Measurements from ENCODE around the gene RGMA.

The RGMA gene, protein sequence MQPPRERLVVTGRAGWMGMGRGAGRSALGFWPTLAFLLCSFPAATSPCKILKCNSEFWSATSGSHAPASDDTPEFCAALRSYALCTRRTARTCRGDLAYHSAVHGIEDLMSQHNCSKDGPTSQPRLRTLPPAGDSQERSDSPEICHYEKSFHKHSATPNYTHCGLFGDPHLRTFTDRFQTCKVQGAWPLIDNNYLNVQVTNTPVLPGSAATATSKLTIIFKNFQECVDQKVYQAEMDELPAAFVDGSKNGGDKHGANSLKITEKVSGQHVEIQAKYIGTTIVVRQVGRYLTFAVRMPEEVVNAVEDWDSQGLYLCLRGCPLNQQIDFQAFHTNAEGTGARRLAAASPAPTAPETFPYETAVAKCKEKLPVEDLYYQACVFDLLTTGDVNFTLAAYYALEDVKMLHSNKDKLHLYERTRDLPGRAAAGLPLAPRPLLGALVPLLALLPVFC

DNA sequence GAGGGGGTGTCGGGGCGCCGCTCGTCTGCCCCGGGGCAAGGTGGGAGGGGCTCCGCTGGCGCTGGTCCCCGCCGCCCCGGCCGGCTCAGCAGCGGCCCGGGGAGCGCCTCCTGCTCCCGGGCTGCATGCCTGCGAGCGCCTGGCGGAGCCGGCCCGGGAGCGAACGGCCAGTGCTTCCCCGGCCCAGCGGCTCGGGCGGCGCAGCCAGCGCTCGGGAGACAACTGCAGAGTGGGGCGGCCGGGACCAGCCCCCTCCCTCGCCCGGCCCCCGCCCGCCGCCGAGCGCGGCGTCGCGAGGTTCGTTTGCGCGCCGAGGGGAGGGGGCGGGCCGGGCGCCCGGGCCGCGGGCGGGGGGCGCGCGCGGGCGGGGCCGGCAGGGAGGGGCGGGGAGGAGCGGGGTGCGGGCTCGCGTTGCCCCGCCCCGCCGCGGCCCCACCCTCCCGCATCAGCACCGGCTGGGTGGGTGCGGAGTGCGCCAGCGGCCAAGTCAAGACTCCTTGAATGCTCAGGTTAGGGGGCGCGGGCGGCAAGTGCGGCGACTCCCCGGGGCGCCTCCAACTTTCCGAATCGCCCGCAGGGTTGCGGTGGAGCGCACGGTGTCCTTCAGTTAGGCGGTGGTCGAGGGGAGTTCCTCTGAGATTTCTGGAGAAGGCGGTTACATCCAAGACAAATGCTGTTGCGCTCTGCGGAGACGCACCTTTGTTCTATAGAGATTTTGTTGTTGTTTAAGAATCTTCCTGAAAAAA is at the start of gene RGMA:
Gene RGMA, minus strand, starts transcription at position 231 of the 746 bp plus-strand sequence. CDS start 279 bp downstream, outside the sequence.
- DNase-seq: no peak

DNA sequence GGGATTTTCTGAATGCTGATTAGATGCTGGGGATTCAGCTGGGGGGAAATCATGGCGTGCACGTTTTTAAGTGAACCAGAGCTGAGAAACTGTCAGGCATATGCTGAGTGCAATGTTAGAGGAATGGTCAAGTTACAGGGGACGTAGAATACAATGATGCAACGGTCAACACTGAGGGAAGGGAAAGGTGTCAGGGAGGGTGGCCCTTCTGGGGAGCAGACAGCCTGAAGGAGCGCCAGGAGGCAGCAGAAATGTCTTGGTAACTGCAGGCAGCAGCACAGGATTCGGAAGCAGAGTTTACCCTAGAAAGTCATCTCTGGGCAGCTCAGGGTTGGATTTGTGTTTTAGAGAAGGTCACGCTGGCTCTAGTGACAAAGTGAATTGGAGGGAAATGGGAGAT is 47.6 kb upstream of the RGMA start:
- no peak for DNase-seq

DNA sequence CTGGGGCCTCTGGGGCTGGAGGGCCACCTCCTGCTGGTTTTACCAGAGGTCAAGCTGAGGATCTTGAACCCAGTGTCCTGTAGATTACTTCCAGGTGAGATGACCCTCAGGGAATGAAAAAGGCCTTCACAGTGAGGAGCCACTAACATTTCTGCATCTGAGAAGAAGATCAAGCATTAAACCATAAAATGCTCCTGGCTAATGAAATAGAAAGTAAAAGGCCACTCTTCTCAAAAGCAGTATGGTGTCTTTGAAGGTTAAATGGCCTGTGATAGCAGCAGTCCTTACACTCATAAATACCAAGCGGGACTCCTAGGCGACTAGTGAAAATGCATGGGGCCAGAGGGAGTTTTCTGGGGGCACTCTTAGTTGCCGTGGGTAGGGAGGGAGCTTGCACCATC is 47.0 kb upstream of the RGMA start:
- no peak for DNase-seq

DNA sequence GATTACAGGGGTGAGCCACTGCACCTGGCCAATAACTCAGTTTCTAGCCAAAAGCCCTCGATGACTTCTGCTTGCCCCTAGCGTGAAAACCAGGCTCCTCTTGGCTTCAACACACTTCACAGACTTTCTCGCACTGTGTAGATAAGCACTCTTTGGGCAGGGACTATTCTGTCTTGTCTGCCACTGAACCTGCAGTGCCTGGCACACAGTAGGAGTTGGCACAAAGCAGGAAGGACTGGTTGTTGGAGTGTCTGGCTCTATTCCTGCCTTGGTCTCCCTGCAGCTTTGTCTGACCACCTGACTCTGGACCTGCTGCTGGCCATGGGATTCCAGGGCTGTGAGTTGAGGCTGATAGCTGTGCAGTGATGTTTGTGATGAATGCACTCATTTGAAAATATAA is 46.4 kb upstream of the RGMA start:
- no peak for DNase-seq

DNA sequence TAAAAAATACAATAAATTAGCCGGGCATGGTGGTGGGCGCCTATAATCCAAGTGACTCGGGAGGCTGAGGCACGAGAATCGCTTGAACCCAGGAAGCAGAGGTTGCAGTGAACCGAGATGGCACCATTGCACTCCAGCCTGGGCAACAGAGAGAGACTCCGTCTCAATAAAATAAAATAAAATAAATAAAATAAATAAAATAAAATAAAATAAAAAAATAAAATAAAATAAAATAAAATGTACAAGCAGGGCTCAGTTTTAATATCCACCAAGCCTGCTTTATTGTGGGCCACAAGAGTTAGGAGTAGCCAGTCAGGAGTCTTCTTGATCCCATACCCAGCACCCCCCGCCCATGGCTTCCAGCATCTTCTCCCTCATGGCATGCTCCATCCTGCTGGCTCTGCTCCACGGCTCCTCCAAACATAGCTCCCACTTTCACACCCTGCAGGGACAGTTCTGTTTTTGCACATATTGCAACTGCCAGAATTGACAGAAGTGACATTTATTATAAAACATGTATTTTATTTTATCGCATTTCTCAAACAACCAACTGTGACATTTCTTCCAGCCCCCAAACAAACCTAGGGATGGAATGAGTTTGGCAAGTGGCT is 42.6 kb upstream of the RGMA start:
- DNase-seq: no peak

DNA sequence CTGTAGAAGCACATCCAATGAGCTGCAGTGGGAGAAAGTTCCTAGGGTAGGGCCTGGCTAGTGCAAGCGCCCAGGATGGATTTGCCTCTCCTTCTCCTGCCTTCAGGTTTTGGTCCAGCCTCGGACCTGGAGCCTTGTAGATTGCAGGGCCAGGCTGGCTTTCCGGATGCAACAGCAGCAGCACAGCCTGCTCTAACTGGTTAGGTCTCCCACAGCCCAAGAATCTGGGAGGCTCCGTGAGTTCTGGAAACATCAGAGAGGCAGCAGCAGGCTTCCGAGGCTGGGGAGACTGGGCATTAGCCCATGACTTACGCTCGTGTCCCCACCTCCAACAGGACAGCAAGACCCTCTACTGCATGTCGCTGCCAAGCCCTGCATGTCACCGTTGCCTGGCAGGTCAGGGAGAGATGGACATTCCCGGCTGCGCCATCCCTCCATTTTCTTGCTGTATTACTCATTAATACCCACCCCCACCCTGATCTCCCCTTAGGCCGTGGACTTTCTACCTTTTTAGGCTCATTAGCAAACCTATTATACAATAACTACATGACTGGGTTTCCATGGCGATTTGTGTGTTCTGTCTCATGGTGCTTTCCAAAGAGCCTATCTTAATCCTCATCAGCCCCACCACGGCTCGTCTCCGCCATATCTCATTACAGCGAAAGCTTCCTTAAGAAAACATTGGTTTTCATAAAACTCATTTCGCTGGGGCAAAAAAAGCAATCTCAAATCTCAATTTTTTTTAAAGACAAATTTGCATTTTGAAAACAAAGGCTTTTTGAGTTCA is 40.9 kb upstream of the RGMA start:
- DNase-seq: no peak

DNA sequence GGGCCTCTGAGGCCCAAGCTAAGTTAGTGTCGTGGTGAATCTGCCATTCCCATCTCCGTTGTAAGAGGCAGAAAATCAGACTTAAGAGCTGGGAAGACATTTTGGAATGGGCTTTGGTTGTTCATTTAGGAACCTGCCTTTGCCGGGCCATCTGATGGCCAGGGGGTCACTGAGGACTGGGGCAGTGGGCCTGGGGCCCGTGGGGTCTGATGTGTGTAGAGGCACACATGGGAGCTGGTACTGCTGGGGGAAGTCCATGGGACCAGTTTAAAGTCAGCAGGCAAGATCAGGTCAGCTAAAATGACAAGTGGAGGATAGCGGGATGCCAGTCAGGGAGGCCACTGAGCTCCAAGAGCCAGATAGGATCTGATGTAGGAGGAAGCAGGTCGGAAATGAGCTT is 38.3 kb upstream of the RGMA start:
- DNase-seq: no peak

DNA sequence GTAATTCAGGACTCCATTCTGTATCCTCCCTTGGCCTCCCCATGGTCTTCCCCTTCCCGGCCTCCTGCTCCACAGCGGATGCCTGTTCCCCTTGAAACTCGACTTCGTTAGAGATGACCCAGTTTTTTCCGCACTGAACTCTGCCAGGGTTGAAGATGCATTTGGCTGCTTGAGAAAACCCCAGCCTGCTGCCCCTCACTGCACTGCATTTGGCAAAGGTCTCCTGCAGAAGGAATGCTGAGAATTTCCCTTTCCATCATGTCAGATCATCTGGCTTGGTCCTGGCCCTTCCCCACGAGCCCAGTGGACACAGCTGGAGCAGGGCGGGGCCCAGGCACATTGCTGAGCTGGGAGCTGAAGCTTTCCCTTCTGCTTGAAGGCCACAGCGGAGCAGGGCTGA is 37.6 kb upstream of the RGMA start:
- no peak for DNase-seq

DNA sequence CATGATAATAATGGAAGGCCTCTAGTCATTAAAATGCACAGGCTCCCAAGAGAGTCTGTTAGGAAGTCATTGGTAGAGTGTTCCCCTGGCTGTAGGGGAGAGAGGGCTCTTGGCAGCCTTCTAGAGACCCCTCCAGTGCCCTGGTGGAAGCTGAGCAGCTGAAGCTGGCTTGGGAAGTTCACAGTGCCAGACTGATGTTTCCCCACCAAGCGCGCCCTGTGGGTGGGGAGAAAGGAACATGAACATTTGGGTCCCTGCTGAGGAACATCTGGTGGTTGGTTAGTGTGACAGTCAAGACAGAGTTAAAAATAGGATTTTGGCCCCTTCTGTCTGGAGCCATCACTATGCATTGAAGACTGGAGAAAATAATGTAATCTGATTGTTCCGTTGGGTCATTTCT is 37.1 kb upstream of the RGMA start:
- DNase-seq: no peak

DNA sequence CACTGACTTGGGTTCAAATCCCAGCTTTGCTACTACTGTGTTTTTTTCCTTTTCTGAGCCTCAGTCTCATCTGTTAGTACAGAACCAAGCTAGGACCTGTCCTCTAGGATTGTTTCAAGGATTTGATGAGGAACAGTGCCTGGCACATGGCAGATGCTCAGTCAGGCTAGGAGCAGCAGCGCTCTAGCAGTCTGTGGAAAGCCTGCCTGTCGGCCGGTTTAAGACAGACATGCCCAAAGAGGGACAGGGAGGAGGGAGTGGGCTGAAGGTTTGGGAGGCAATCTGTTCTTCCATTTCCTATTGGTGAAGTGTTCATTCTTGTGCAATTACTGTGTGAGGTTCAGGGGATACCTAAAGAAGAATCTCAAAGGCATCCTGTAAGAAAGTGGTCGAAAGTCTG is 35.1 kb upstream of the RGMA start:
- DNase-seq: no peak

DNA sequence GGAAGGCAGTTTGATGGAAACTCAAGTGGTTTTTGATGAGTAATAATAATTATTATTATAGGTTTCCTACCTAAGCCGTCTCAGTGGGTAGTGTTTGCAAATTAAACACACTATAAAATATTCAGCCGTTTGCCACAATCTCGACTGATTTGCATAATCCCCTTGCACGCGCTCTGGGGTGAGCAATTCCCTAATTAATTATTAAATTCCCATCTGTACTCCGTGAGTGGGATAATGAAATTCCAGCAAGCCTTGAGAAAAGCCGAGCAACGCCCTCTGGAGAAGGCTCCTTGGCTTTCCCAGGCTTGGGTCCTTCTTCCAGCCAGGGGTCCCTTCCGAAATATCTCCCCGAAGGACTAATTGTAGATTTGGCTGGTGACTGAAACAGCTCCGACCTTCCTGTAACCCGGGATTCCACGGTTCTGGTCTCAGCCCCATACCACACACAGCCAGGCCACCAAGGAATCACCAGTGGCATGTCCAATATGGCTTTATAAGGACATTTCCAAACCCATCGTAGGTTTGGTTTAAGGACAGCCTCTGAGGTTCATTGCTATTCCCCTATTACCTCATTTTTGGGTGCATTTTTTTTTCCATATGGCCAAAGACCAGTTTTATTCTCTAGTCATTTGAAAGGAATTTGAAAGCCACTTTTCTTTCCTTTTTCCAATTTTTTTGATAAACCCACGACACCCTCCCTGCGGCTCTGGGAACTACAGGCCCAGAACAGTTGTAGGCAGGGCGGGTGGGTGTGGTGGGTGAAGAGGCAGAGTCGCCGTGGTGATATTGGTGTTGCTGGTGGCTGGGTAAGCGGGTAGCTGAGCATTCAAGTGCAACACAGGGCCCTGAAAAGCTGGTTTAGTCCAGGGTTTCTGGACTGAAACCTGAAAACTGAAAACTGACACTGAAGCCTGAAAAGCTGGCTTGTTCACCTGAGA is 33.2 kb upstream of the RGMA start:
- DNase-seq: no peak

DNA sequence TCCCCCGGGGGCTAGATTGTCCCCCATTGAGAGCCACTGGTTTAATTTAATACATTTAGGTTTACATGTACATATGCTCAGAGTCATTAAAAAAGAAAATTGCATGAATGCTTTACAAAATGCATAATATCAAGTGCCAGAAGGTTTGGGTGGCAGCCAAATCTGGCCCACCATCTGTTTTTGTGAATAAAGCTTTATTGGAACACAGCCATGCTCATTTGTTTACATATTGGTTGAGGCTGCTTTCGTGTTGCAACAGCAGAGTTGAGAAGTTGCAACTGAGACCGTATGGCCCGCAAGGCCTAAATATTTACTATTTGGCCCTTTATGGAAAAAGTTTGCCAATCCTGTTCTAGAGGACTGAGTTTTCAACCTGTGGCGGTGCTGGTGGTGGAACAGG is 32.1 kb upstream of the RGMA start:
- DNase-seq: no peak

DNA sequence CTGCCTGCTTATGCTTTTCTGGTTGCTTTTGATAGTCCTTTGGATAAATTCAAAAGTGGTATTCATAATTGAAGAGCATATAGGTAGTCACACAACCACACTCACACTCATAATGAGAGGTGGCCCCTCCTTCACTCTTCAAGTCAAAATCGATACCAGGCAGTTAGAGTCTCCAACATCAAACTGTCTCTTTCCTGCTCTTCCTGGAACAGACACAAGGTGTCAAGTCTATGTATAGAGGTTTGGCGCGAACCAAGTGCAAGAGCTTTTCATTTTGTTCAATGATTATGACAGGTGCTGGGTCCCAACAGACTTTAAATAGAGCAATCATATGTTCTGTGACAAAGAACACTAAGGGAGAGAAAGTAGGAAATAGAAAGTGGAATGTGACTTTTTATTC is 29.9 kb upstream of the RGMA start:
- DNase-seq: no peak

DNA sequence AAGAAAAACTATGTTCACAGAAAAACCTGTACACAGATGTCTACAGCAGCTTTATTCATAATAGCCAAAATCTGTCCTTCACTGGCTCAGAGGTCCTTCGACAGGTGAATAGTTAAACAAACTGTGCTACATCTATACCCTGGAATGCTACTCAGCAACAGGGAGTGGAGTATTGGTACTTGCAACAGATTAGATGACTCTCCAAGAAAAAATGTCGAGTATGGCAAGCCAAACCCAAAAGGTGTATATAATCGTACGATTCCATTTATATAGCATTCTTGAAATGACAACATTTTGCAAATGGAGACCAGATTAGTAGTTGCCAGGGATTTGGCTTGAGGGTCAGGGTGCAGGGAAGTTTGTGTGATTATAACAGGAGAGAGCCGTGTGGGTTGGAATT is 22.4 kb upstream of the RGMA start:
- no peak for DNase-seq

DNA sequence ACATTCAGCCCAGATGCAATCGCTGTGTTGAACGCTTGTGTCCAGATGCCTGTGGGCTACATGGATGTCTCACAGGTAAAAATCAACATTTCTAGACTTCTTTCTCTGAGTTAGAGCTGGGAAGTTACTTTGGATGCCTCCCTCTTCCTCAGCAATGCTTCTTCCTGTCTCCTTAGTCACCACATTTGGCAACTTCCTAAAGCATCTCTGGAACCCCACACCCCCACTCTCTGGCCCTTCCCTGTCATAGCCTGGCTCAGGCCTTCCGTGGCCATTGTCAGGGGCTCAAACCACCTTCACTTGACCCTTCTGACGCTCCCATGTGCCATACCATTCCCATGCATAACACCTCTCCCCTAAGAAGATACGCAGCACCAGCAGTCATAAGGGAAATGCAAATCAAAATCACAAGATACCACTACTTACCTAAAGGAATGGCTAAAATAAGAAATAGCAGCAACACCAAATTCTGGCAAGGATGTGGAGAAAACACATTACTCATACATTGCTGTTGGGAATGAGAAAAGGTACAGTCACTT is 21.6 kb upstream of the RGMA start:
- DNase-seq: no peak

DNA sequence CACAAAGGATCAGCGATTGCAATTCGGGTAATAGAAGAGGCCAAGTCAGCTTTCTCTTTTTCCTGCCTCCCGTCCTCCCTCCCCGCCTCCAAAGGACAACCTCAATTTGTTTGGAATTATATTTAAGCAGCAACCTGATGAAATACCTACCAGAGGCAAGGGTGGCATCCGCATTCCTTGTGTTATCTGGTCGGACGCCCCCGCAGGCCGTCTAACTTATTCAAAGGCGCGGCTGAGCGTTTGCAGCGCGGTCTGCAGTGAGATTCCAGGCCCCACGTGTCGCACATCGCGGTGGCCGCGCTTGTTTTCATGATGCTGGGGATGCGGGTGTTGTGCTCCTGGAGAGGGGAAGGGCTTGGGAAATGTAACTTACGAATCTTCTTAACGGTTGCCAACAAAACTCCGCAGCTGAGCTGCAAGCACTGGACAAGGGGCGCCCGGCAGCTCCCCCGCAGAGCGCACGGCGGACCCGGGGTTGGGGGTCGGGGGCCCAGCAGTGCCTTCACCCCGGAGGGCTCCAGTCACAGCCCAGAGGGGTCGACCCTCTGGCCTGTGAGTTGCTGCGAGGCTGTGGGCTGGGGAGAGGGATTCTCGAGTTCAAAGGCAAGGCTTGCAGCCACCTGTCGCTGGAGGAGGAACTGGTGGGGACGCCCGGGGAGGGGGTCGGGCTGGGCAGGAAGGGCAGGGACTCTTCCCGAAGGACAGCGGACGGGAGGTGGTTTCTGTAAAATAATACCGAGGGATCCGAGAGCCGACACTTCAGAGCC is 20.5 kb upstream of the RGMA start:
- DNase-seq: no peak

DNA sequence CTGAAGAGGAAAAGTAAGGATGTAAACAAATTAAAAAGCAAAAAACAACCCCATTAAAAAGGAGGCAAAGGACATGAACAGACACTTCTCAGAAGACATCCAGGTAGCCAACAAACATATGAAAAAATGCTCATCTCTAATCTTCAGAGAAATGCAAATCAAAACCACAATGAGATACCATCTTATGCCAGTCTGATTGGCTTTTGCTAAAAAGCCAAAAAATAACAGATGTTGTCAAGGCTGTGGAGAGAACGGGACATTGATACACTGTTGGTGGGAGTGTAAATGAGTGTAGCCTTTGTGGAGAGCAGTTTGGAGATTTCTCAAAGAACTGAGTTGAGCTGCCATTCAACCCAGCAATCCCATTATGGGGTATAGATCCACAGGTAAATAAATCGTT is 18.6 kb upstream of the RGMA start:
- DNase-seq: no peak

DNA sequence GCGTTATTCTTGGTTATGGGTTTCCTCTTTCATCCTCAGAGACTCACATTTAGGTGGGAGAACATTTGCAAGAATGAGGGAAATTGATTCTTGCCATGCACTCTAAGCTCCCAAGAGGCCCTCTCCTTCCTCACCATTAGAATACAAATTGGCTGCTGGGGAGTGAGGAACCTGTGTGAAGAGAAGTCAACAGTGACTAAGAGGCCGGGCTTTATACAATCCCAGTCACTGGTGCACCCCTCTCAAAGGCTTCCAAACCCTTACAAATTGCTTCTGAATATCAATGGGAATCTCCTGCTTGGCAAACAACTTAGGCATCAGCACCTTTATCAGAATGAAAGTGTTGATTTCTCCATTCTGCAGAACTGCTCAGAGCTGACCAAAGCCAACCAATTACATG is 16.5 kb upstream of the RGMA start:
- no peak for DNase-seq

DNA sequence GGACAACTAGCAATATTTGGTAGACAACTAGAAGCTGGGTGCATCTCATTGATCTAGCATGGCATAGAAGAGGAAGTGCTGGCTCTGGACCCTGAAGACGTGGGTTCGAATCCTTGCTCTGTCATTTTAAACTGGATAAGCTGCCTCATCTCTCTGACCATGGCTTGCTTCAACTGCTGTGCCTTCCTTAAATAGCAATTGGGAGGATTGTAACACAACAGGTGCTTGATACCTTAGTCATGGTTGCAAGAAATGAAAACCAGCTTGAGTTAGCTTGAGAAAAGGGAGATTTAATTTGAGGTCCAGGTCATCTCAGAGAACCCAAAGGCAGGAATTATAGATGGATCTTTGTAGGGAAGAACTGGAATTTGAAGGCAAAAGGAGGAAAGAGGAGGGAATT is 14.8 kb upstream of the RGMA start:
- no peak for DNase-seq

DNA sequence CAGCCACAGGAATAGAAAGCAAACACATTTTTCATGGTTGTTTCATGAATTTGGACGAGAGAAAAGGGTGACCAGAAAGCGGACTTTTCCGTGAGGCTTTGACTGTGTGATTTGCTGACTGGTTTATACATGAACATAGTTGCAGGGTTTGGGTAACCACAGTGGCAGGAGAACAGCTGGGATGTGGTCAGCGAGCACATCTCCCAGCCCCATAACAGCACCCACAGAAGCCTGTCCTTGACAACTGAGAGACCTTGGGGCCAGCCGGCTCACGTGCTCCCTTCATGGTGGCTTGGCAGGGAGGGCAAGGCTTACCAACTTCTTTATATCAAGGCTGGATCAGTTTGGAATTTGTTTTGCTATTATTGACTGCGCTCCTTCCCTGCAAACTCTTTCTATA is 13.2 kb upstream of the RGMA start:
- DNase-seq: no peak

DNA sequence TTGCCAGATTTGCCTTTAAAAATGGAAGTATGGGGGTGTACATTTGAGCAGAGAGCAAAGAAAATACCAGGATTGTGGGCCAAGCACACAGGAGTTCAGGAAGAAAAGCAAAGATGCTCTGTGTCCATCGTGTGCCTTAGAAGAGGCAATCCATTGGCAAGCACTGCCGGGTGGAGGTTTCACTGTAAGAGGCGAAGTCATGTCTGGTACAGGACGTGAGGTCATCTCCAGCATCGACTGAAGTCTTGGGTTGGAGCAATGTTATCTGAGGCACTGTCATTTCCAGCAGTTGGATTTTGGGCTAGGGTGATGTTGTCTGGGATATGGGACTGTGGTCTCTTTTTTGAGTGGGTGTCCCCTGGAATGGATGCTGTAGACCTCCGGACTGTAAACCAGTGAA is 4.8 kb upstream of the RGMA start:
- no peak for DNase-seq
